DMS53 (cell line): ENCODE results near the gene USH2A.

Source experiments
- DNase-seq: peaks from one replicate; lab custom pipeline; 2025; lab: John Stamatoyannopoulos, UW

The USH2A gene

DNA sequence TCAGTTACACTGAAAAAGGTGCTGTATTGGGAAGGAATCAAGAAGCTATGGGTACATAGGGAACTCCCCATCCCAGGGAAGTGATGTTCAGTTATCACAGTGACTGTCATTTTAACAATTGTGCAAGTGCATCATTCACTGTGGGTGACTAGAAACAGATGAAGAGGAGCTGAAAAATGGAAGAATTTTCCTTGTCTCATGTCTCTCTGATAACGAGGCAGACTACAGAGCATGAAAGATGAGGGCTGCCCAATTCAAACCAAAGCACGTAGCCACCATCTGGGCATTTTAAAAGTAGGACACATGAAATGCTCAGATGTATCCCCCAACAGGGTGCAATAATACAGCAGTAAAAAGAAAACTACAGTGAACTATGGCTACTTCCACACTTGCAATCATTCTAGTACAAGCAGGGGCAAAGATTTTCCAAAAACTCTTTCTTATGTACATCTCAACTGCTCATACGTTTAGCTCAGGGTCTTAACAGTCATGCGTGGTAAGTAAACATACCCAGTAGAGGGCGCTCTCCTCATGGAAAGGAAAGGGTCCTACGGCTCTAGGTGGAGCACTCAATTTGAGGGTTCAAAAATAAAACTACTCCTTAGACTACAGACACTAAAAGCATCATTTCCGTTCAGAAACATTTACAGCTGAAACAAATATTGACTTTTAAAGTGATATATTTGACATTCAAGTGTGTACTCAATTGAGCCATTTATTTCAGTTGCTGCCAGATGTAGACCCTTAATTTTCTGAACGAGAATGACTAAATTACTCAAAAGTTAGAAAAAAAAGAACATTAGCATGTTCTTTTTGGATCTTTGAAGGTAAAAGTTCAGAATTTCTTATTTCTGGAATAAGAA is 713.0 kb downstream of the USH2A start:
- DNase-seq, result peak; percentile 93

DNA sequence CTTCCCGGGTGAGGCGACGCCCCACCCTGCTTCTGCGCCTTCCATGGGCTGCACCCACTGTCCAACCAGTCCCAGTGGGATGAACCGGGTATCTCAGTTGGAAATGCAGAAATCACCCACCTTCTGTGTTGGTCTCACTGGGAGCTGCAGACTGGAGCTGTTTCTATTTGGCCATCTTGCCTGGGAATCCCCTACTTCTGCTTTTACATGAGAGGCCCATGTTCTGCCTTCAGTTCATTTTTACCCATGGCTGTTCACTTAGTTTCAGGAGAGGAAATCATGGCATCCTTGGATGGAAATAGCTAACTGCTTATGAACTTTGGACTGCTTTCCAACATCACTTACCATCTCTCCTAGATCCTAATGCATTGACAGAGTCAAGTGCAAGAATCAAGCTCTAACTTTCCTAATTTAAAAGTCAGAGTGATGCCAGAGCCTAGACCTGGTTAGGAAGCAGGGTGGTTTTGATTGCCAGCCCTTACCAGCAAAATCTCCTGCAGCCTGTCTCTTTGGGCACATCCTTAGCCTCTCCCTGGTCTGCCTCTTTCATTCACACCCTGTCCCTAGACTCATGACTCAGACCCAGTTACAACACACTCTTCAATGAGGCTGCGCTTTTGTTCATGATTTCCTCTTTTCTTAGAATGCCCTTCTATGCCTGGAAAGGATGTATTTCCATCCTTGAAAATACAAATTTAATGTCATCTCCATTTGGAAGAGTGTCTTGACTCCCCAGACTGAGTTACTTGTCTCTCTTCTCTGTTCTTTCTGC is 719.0 kb downstream of the USH2A start:
- no peak for DNase-seq

DNA sequence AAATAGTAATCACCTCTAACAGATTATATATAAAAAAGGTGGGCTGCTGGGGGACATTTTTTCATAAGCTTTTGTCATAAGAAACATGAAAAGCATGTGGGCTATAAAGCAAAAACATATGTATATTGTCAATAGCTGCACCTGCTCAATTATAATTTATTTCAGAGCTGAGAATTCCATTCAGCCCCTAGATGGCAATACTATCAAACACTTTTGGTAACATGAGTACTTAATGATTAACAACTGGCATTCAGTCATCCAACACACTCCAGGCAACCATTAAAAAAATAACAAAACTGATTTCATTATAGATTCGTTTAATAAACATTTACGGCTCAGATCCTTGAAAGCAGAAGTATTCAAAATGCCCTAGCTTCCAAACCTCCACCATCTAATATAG is 741.0 kb downstream of the USH2A start:
- DNase-seq, result peak; percentile 77

DNA sequence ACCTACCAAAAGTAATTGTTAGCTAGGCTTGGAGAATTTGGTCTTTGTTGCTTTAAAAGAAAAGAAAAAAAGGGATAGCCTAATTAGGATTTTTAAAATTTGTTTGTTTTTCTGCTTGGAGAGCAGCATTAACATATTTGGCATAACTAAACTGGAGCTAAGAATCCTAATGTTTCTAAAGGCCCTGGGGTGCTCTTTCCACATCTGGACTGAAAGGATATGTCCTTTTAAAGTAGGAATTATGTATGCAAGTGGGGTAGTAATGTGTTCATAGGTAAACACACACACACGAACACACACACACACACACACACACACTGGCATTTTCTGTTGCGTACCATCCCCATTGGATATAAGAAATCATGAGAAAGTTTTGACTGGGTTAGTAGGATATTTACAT is 742.2 kb downstream of the USH2A start:
- no peak for DNase-seq

DNA sequence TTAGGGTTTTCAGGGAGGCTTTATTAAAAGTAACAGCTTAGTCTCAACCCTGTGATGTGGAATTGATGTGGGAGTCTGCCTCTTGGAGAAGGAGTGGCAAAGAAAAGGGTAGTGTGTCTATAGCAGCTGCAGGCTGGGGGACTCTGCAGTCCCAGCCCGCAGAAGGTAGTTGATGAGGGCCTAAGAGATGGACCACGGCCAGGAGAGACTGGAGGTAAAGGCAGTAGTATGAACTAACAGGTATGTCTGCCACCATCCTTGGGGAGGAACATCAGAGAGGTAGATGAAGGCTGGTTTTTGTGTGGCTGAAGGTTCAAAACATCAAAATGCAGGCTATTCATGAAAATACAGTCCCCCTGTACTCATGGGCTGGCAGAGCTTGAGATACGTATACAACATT is 744.0 kb downstream of the USH2A start:
- DNase-seq, result no peak

DNA sequence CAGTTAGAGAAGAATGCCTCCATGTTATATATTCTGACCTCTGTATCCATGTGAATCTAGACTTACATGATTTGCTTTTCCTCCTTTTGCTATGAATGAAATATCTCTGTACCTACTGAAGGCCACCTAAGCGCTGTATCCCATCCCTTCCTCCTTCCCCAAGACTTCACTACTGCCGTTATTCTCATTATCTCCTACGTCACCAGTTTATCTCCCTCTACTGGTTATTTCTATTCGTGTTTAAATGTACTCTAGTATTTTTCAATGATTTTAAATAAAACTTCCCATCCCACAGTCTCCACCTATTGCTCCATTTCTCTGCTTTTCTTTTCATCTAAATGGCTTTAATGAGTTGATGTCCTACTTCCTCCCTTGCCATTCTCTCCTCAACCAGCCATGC is 746.1 kb downstream of the USH2A start:
- no peak for DNase-seq

DNA sequence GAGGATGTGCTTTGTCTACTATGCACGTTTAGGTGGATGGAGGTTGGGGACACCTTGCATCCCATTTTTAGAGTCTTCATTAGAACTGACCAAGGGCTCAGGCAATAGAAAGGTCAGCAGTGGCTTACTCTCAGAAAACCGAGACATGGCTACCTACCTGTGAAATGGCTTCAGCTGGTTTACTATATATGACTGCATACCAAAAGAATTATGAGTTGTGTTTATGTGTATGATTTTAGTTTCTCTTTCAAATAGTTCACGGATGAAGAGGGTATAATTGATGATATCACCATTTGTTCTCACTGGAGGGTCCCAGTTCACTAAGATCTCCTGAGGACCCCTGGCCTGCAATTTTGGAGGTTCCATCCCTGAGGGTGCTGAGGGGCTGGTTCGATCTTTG is 749.3 kb downstream of the USH2A start:
- DNase-seq, result no peak

DNA sequence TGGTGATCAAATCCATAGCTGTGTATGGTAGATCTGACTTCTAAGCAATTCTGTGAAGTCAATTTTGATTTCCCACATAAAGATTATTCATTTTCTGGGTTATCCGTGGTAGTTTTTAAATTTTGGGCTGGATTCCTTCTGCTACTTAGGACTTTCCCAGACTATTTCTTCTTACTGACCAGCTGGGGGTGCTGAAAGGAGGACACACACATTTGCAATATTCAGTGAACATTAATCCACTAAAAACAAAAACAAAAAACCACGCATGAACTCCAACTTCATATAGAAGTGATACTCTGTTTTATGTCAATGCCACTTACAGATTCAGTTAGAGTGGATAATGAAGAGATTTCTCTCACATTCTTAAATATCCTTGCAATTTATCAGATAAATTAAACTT is 750.8 kb downstream of the USH2A start:
- no peak for DNase-seq

DNA sequence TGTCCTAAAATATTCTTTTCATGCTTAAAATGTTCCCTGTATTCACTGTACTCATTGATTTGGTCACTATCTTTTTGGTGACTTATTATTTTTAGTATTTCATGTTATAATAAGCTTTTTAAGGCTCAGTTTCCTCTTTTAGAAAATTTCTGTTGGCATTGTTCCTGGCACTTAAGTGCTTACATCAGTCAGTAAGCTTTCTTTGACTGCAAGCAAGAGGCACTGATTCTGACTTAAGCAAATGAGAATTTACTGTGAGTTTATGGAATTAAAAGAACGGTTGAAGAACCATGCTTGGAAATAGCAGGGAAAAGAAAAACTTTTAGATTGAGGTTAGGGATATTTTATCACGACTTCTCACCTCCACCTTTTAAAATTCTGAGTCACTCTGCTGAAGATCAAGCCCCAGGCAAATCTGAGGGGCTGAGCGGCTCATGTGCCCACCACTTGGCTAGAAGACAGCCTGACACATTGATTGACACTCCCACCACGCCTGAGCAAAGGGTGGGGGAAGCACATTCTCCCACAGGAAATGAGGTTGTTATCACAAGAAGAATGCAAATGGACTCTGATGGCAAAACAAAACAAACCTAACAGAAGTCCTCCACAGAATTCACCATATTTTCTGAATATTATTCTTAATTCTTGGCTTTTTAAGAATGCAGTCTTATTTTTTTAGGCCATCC is 753.3 kb downstream of the USH2A start:
- DNase-seq, result no peak

DNA sequence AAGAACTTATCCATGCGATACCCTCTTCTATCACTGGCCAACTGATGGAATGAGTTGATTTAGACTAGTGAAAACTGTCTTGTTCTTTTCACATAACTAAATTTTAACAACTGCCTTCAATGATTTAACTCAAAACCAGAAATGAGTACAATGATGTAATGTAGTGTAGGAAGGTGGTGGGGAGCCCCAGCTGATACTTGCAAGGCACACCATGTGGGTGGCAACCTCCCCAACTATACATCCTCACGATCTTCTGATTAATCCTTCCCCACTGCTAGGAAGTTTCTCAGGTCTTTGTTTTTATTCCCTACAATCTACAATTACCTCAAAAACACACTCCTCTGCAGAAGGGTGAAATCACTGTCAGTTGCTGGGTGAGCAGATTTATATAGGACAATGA is 755.5 kb downstream of the USH2A start:
- no peak for DNase-seq

DNA sequence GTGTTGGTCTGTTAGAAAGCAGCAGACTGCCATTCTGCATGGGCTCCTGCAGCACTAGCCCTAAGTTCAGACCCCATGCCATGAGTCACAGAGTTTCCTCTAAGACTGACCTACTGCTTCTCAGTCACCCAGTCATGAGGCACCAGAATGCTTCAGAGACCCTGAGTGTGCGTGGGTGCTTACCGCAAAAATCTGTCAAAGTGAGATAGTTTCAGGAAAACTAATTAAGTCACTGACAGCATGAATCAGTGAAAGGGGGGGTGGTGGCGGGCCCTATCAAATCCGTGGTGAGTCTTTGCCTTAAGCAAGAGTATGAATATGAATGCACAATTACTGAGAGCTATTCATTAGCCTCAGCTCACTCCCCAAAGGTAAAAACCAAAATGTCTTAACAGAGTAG is 758.0 kb downstream of the USH2A start:
- no peak for DNase-seq

DNA sequence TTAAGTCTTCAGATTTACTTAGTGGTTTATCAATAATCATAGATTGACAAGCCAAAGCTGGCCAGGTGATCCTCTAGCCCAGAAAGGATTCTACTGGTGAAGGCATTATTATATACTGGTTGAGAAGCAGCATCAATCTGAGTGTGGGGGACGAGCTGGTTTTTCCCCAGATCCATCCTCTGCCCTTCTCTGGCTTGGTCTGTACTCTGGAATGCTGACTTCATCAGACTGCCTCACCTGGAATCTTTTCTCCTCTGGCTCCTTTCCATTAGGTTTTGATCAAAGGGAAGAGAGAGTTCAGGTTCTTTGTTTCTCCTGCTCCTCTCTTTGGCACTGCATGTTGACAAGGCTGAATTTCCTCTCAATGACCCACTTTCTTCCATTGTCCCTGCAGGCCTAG is 762.2 kb downstream of the USH2A start:
- DNase-seq, result no peak

DNA sequence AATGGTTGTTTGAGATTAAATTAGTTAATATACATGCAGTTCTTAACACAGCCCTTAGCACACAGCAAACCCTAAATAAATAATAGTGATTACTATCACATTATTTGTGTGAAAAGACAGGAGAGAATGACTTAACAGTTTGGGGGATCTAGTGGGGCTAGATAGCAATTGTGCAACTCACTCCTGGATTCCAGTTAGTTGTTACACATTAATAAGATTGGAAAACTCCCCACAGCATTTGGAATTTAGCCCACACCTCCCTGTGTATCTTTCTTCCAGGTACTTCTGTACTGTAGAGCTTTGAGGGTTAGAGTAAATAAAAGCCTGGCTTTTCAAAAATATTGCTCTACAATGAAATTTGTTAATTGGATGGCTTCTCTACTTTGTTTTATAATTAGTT is 763.0 kb downstream of the USH2A start:
- DNase-seq, result no peak

DNA sequence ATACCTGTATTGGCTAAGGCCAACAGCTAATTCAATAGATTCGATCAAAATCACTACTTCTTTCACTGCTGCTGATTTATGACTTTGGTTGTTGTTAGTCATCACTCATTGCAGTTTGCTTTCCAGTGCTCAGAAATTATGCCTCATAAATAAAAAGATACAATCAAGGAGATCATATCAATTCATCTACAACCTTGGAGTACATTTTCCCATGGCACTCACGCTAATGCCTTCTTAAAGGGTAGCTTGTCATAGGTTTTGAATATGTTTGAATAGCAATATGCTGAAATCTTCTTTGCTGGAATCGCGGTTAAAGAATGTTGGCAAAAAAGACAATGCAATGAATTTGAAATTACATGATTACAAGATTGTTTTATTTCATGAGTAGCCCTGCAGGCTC is 766.2 kb downstream of the USH2A start:
- no peak for DNase-seq

DNA sequence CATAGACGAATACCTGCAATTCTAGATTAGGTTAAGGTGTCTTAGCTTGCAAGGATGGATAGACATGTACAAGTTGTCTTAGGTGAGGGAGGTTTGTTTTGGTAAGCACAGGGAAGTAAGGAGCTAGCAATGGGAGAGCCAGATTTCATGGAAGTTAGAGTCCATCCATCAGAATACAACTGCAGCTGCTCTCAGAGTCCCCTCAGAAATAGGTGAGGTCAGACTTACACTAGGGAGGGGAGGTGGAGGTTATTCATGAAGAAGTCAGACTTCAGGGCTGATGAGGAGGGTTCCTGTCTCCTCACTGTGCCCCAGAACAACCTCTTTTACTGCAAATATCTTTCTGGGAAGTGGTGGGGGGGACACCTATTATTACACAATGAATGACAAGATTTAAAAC is 770.9 kb downstream of the USH2A start:
- DNase-seq, result no peak

DNA sequence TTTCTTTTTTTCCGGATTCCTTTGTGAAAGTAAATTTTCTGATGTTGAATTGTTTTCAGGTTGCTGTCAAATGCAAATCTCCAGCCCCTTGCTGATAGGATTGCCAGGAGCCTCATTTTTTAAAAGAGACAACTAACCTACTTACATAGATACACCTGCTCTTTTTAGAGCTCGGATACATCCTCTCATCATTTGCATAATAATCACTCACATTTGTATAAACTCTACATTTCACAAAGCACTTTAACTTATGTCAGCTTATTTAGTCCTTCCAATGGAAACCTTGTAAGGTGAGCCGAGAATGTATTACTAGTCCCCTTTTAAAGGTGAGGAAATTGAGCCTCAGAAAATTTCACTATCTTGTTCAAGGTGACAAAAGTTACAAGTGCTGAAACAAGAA is 771.4 kb downstream of the USH2A start:
- DNase-seq, result no peak

DNA sequence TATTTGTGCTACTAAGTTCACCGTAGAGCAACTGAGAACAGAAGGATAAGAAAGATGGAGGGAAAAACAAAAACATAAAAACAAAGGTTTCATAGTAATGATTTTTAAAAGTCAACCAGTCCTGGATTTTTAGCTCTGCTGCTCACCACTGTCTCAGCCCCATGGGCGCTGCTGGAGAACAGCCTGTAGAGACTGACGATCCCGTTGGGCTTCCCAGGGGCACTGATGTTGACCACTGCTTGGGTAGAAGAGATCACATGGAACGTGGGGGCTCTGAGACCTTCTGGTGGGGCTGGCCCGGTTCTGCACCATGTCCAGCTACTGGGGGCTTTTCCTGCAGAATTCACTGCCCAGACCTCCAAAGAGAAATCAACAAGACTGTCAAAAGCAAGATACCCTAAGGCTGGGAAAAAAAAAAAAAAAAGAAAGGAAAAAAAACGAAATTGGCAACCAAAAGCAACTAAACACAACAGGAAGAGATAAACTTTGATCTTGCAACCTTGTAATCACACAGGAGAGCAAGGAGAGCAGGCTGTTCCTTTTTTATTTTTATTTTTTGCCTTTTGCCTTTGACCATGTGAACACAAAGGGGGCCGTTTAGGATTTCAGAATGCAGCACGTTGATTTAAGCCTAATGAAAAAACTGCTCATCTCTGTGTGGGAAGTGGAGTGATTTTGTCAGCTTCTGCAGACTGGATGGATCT is 772.6 kb downstream of the USH2A start:
- no peak for DNase-seq

DNA sequence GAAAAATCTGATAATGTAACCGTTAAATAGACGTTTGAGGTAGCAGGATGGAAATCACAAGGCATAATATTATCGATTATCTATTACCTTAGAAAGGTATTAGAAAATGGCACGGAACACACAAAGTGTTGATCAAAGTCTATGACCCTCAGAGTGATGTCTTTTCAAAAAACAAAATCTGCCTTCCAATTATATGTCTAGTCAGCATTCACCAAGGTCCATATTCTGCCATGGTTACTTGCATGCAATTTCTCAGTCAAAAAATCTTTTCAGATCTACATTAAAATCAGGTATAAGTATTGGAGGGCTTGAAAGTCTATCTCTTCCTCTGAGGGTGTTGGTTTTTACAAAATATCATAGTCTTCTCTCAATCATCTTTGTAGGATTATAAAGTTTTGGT is 774.3 kb downstream of the USH2A start:
- DNase-seq, result no peak

DNA sequence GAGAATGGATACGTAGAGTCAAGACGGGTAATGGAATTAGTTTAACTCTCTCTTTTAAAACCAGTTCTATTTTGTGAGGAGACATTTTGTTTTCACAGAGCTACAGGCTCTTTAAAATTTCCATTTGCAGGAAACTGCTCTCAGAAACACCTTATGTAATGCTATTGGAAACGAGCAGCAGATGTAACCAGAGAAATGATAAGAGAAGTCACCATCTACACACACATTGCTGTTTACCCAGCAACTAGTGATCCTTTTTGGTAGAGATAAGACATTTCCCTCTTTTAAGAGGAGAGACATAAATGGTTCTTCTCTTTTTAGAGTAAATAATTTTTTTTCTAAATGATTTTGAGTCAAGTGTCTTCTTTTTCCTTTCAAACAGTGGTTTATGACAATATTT is 775.5 kb downstream of the USH2A start:
- DNase-seq, result no peak

DNA sequence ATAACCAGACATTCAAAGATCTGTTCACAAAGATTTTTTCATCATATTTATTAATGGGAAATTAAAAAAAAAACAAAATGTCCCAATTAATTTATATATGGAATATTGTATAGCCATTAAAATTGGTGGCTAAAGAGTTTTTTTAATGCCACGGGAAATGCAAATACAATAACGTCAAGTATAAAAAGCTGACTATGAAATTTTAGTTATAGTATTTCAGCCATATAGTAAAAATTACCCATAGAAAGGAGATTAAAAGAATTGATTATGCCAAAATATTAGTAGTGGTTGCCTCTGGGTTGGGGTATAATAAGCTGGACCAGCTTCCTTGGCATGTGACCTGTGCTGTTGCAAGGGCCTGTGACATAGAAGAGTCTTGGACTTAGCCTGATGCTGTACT is 777.4 kb downstream of the USH2A start:
- DNase-seq, result no peak

DNA sequence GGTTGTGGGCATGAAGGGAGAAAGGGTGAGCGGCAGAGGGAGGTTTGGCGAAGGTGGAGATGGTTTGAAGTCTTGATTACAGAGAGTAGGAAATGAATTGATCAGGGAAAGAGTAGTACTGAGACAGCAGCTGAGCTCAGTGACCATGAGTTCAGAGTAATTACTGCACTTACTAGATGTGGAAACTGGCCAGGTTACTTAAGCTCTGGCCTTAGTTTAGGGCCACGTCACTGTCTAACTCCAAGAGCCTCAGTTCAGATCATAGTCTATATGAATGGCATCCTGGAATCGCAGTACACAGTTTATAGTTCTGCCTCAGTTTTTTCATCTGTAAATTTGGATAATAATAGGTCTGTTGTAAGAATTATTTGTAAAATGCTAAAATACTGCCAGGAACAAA is 778.1 kb downstream of the USH2A start:
- no peak for DNase-seq

DNA sequence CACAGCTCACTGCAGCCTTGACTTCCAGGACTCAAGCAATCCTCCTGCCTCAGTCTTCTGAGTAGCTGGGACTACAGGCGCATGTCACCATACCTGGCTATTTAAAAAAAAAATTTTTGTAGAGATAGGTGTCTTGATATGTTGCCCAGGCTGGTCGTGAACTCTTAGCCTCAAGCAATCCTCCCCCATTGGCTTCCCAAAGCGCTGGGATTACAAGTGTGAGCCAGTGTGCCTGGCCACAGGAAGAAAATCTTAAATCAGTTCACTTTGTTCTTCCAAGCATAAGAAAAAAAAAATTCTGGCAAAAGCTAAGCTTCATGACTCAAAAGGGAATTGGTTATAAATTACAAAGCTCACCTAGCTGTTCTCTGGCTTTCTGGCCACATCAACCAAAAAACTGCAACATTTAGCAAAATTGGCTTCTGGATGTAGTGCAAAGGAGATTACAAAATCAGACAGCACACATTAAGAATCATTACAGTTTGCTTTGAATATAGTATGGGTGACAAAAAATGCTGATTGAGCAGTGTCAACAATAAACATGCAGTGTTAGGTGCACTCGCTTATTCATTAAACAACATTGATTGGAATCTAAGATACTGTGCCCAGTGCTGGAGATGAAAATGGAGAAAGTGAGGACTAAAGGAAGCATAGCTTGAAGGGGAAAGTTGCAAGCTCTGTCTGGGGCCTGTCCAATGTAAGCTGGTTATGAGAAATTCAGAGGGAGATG is 779.5 kb downstream of the USH2A start:
- DNase-seq, result no peak
